ENCODE measurements around the gene FANK1.
A peak's percentile ranks its signal among the peaks of the same experiment; 100 is the strongest.

FANK1 gene

GRCh38 chr10:125896088-125896934, at the start of gene FANK1:
Gene FANK1 (plus strand): TSS chr10:125896564. CDS start chr10:125896643, 79 bp downstream.
- peak; percentile 46 to 67 for DNase-seq (ENCODE audit: low read depth in 2 of 2)

- no peak for DNase-seq (ENCODE audit: low read depth in 2 of 2)
Measured at GRCh38 chr10:125846894-125847293, 49.5 kb upstream of the FANK1 start.

- no peak for DNase-seq (ENCODE audit: low read depth in 2 of 2)
Measured at GRCh38 chr10:125848371-125848770, 48.0 kb upstream of the FANK1 start.

- no peak for DNase-seq (ENCODE audit: low read depth in 2 of 2)
Measured at GRCh38 chr10:125848857-125849256, 47.5 kb upstream of the FANK1 start.

DNA sequence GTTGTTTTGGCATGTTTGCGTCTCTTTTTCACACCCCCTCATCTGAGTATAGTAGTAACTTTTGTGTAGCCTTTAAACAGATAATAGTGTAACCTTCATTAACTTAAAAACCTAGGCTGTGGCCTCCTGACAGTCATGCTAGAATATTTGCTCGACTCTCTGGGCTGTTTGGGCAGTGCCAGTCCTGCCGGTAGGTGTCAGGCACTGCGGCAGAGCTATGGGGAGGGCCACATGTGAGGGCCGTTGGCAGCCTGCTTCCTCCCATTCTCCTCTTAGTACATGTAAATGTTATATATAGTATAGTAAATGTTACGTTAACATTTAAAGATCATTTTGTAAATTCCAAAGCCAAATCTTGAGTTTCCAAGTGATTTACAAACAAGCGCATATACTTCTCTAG, 46.9 kb upstream of the FANK1 start:
- no peak for DNase-seq (ENCODE audit: low read depth in 2 of 2)

- DNase-seq (ENCODE audit: low read depth in 2 of 2), result no peak
Measured at GRCh38 chr10:125850766-125851731, 45.3 kb upstream of the FANK1 start.

DNA sequence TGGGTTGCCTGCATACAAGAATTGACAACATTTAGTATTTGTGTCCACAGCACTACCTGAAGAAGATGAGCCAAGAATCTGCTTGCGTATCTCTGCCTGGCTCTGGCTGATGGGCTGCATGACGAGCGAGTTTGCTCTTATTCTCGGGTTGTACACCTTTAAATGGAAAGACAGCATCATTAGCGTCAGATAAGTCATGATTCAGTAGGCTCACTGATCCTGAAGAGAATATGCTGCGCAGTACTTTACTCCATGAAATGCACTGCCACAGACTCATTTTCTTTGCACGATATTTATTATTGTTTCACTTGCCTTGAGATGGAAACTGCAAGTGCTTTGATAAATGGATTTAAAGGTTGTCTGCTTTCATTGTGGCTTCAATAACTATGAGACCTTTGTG, 43.9 kb upstream of the FANK1 start:
- DNase-seq (ENCODE audit: low read depth in 2 of 2), result no peak

GRCh38 chr10:125857185-125857760, 39.1 kb upstream of the FANK1 start:
- no peak for DNase-seq (ENCODE audit: low read depth in 2 of 2)

- DNase-seq (ENCODE audit: low read depth in 2 of 2), result no peak
Measured at GRCh38 chr10:125859128-125859817, 37.1 kb upstream of the FANK1 start.

DNA sequence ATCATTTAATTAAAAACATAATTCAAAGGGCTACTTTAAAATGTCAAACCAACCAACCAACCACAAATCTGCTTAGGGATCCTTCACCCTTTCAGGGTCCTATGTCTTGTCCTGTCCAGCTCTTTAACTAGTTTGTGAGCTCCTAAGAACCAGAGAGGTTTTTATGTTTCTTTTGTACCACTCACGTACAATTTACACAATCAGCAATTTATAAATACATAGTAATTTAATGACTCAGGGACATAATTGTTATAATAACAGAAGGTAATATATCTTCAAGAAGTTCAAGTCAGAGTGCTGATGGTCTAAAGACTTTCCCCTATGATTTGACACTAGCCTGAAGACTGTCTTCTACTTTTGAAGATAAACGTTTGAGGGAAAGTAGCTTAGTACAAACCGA, 31.2 kb upstream of the FANK1 start:
- no peak for DNase-seq (ENCODE audit: low read depth in 2 of 2)

GRCh38 chr10:125866421-125867029, 29.8 kb upstream of the FANK1 start:
- DNase-seq (ENCODE audit: low read depth in 2 of 2), result no peak

- DNase-seq (ENCODE audit: low read depth in 2 of 2), result peak in 1 of 2 donors; percentile 3
Measured at GRCh38 chr10:125868372-125868975, 27.9 kb upstream of the FANK1 start.

GRCh38 chr10:125871338-125871737, 25.0 kb upstream of the FANK1 start:
- DNase-seq (ENCODE audit: low read depth in 2 of 2), result no peak

- no peak for DNase-seq (ENCODE audit: low read depth in 2 of 2)
Measured at GRCh38 chr10:125878957-125879835, 17.2 kb upstream of the FANK1 start.

DNA sequence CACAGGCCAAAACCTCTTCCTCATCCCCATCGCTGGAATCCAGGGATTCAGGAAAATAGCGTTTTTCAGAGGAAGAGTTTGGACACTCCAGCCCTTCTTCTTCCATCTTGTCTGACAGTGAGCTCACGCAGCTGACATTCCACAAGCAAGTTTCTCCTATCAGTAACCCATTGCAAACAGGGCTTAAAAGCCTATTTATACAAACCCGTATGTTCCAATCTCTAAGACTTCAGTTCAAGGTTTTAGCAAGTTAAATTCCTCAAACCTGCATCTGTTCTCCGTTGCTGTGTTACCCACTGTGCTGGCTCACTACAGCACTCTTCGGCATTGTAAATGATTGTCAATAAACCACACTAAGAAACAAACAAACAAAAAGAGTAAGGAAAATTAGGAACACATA, 15.6 kb upstream of the FANK1 start:
- DNase-seq (ENCODE audit: low read depth in 2 of 2), result no peak

DNA sequence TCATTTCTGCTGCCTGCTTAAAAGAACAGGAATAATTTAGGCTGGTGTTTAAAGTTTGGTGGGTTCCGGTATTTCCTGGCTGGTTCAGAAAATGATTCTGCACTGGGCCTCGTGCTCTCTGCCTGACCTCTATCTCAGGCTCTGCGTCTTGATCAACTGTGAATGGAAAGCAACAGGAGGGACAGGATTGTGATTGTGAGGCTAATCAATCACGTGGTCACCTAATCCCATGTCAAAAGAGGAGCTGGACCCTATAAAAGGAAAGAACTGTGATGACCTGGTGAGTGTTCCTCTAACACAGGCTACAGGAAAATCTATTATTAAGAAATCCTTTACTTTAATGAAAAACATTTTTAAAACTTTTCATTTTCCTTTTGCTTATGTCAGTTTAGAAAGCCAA, 15.2 kb upstream of the FANK1 start, which contains the start of gene DHX32:
DHX32 (minus strand) TSS at position 101 of the 400 bp plus-strand sequence. CDS start 468 bp downstream, outside the sequence.
- DNase-seq (ENCODE audit: low read depth in 2 of 2), result no peak

GRCh38 chr10:125882596-125882995, 13.8 kb upstream of the FANK1 start:
- DNase-seq (ENCODE audit: low read depth in 2 of 2), result no peak

DNA sequence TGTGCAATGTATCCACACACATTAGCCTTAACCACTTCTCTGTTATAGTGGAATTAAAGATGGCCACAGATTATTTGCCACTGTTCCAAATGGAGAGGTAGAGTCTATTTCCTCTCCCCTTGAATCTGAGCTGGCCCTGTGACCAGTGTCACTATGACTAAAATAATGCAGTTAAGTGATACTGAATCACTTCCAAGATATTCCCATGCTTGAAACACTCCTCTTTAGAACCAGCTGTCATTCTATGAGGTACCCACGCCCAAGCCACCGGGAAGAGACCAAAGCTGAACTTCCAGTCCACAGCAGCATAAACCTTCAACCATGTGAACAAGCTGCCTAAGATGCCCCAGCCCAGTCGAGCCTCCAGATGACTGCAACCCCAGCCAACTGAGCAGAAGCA, 13.2 kb upstream of the FANK1 start:
- DNase-seq (ENCODE audit: low read depth in 2 of 2), result no peak

DNA sequence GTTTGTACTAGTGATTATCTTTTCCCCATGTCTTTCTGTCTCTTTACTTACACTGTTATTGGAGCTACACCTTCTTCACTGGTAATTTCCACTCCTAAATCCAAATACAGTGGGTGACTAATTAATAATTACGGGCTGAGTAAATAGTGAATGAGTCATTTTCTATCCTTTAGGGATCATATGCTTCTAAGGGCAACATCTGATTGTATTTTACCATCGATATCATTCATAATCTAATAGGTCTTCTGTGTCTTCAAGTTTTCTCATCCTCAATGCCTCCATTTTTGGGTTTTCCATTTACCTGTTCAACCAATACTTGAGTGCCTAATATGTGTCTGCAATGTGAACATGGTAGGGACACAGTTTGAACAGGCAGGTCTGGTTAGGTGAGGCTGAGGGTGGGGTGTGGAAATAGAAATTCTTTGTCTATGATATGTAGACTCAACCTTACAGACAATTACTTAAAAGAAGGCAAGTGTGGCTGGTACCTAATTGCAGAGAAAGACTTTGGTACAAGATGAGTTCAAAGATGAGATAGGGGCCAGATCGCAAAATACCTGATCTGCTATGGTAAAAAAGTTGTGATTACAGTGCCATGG, 9.4 kb upstream of the FANK1 start:
- DNase-seq (ENCODE audit: low read depth in 2 of 2), result no peak
